GOT3 (cell line): ENCODE measurements around the gene PTPRF.

Experiments
- DNase-seq: peaks from one replicate; lab custom pipeline; 2025; ENCODE audit warnings: mixed read lengths; lab: John Stamatoyannopoulos, UW

Gene PTPRF

DNA sequence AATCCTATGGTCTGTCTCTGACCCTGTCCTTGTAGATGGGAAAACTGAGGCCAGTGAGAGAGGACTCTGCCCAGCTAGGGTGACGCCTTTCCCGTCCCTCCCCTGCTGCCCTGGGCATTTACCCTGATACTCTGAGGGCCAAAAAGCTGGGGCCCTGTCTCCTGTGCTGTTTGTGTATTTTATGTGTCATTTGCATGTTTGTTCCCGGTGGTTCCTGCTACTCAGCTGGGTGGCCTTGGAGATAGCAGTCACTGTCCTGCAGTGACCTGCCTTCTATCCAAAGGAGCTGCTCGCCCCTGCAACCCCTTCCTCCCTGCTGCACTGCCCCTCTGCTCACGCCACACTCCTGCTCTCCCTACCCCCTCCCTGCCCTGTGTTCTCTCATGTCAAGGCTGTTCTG lies 78.1 kb downstream of the PTPRF start:
- no peak for DNase-seq

DNA sequence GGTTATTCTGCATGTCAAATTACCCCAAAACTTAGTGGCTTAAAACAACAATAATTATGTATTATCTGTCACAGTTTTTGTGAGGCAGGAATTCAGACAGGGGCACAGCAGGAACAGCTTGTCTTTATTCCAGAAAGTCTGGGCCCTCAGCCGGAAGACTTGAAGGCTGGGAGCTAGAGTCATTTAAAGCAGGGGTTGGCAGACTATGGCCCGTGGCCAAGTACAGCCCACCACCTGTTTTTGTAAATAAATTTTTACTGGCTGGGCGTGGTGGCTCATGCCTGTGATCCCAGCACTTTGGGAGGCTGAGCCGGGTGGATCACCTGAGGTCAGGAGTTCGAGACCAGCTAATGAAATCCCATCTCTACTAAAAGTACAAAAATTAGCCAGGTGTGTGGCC lies 79.7 kb downstream of the PTPRF start:
- DNase-seq, result no peak

DNA sequence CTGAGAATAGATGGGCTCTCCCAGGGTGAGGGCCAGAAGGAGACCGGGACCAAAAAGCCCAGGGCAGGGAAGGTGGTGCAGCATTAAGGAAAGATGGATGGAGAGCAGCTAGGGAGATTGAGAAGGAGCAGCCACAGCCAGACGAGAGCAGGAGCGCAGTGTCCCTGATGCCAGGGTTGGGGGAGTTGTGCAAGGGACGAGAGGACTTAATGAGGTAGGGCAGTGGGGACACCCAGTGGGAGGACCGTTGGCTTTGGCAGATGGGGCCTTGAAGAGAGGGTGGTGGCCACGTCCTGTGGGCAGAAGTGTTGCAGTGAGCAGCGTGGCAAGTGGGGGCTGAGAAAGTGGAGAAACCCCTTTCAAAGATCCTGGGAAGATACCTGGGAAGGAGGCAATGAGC lies 81.3 kb downstream of the PTPRF start:
- no peak for DNase-seq

GRCh38 chr1:43612406-43612805 lies 81.7 kb downstream of the PTPRF start:
- no peak for DNase-seq

DNA sequence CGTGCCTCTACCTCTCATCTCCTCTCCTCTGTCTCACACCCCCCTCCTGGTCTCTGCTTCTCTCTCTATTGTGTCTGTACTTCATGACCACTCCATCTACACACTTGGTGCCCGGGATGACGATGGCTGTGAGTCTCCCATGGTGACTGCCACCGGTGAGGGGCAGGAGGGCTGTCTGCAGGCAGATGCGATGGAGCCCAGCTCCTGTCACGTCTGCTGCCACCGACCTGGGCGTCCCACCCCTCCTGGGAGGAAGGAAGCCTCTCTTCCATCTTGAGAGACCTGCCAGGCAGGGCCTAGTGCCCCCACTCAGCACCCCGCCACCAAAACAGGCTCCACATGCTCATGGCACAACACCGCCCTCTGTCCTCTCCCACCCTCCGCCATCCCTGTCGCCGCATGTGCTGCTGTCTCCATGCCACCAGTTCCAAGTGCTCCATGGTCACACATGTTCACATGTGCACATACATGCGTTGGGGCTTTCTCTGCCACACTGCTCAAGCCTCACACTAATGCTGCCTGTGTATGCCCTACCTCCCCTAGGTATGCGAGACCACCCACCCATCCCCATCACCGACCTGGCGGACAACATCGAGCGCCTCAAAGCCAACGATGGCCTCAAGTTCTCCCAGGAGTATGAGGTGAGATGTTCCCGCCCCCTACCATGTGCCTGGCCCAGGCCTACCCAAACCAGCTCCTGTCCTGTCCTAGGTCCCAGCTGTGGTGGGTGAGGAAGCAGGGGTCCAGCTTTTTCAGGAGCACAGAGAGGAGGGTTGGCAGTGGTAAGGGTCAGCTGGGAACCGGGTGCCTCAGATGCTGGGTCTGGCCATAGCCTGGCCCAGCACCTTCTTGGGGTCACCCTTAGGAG lies 82.6 kb downstream of the PTPRF start:
- DNase-seq, result no peak

GRCh38 chr1:43614211-43614610 lies 83.5 kb downstream of the PTPRF start:
- no peak for DNase-seq

DNA sequence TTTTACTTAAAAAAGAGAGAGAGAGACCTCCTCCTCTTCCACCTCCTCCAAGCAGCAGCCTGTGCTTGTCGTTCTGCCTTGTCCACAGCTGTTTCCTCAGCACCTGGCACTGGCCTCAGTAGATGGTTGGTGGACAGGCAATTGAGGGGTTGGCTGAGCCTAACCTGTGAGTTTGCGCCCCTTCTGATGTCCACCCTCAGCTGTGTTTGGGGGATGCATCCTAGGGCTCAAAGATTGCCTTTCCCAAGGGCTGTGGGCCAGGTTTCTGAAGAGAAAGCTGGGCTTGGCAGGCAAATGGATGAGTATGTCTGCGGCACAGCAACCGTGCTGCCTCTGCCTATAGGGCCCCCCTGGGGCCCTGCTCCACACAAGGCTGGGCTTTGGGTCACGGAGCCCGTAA lies 84.2 kb downstream of the PTPRF start:
- no peak for DNase-seq

DNA sequence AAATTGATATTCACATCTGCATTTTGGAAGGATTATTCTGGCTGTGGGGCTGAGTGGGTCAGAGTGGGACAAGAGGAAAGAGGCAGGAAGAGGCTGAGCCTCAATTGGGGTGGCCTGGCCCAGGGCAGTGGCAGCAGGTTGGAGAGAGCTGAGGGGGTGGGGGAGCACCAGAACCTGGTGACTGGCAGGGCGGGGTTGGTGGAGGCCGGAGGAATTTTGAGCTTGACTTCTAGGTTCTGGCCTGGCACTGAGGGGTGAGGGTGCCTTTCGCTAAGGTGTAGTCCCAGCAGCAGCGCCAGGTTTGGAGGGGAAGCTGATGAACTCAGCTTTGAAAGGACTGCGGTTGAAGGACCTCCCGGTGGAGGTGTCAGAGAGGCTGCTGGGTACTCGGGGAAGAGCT lies 85.7 kb downstream of the PTPRF start:
- DNase-seq, result no peak

DNA sequence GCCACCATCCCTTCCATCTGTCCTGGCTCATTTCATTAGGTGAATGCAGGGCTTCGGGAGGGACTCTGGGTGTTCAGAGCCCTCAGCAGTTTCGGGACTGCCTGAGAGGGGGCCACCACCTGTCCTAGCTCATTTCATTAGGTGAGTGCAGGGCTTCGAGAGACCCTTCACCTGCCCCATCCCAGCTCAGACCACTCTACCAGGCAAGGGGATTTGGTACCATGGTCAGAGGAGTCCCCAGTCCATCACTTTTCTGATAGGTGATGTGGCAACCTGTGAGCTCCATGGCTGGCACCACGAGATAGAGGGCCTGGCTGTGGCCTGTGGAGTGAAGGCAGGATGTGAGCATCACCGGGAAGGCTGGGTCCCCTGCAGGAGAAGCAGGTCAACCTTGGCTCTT lies 86.3 kb downstream of the PTPRF start:
- no peak for DNase-seq

- no peak for DNase-seq
Observed at GRCh38 chr1:43617668-43618067, 87.0 kb downstream of the PTPRF start.

- DNase-seq, result no peak
Observed at GRCh38 chr1:43618521-43619313, 88.0 kb downstream of the PTPRF start.

DNA sequence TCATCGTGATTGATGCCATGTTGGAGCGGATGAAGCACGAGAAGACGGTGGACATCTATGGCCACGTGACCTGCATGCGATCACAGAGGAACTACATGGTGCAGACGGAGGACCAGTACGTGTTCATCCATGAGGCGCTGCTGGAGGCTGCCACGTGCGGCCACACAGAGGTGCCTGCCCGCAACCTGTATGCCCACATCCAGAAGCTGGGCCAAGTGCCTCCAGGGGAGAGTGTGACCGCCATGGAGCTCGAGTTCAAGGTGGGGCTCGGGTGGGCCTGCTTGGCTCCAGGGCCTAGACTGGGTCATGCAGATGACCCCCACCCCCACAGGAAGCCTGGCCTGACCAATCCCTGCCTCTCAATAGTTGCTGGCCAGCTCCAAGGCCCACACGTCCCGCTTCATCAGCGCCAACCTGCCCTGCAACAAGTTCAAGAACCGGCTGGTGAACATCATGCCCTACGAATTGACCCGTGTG lies 88.7 kb downstream of the PTPRF start:
- no peak for DNase-seq

DNA sequence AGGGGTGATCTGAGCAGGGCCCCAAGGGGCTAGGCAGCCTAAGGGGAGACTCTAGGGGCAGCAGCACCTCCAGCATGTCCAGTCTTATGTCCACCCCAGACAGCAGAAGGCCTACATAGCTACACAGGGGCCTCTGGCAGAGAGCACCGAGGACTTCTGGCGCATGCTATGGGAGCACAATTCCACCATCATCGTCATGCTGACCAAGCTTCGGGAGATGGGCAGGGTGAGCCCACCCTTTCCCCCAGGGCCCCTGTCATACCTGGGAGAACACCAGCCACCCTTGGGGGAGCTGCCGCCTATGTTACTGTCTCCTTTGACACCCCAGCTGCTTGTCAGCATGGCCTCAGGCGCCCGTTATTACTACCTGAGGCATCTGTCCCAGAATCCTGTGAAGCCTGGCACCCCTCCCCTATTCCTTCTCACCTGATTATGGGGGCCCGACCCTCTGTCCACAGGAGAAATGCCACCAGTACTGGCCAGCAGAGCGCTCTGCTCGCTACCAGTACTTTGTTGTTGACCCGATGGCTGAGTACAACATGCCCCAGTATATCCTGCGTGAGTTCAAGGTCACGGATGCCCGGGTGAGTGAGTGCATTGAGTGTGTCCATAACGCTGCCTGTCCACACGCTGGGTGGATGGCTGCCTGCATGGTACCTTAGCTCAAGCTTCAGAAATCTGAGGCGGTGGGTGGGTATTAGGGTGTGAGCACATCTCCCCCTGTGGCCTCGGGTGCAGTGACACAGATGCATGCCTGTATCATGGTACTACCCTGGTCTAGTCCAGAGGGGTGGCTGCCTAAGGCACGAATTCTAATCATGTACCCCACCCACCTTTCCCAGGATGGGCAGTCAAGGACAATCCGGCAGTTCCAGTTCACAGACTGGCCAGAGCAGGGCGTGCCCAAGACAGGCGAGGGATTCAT lies 89.6 kb downstream of the PTPRF start:
- DNase-seq, result no peak

- no peak for DNase-seq
Observed at GRCh38 chr1:43620956-43621355, 90.3 kb downstream of the PTPRF start.

DNA sequence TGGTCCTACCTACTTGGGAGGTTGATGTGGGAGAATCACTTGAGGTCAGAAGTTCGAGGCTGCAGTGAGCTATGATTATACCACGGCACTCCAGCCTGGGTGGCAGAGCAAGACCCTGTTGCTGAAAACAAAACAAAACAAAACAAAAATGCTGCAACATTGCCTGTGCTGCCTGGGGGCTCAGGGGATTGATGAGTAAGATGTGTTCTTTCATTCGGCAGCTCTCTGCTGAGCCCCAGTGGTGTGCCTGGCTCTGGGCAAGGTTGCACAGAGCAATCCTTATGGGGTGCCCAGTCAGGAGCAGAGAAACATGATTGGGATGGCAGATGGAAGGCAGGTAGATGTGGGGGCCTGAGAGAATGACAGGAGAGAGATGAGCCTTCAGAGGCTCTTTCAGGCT lies 90.7 kb downstream of the PTPRF start:
- DNase-seq, result no peak

GRCh38 chr1:43621861-43622260 lies 91.2 kb downstream of the PTPRF start:
- no peak for DNase-seq

DNA sequence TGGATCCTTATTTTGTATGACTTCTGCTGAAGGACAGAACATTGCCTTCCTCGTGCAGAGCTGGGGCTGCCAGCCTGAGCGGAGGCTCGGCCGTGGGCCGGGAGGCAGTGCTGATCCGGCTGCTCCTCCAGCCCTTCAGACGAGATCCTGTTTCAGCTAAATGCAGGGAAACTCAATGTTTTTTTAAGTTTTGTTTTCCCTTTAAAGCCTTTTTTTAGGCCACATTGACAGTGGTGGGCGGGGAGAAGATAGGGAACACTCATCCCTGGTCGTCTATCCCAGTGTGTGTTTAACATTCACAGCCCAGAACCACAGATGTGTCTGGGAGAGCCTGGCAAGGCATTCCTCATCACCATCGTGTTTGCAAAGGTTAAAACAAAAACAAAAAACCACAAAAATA lies 91.8 kb downstream of the PTPRF start:
- DNase-seq, result no peak

GRCh38 chr1:43622901-43623780 lies 92.5 kb downstream of the PTPRF start:
- DNase-seq, result no peak

DNA sequence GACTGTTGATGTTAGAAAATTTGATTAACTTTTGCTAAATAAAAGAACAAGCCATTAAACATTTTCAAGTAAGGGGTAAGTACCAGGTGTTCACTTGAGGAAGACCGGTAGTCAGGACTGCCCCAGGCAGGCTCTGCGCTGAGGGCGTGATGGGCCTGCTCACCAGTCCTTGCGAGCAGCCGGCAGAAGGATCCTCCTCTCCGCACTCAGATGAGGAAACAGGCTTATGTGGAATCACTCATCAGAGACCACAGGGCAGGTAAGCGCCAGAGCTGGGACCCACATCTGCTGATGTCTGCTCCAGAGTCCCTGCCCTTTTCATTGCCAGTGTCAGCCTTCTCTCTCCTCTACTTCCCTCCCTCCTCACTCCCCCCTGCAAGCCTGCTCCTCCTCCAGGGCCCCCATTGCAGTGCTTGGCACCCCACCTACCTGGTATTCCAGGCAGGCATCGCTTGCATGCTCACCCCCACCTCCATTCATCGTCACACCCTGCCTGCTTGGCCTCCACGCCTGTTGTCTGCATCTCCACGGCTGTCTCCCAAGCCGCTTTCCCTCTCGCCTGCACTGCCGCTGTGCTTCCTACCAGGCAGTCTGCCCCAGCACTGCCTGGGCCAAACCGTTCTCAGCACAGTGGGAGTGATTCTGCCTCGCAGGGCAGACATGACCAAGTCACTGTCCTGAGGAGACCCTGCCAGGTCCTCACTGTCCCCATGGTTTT lies 94.5 kb downstream of the PTPRF start:
- DNase-seq, result no peak

DNA sequence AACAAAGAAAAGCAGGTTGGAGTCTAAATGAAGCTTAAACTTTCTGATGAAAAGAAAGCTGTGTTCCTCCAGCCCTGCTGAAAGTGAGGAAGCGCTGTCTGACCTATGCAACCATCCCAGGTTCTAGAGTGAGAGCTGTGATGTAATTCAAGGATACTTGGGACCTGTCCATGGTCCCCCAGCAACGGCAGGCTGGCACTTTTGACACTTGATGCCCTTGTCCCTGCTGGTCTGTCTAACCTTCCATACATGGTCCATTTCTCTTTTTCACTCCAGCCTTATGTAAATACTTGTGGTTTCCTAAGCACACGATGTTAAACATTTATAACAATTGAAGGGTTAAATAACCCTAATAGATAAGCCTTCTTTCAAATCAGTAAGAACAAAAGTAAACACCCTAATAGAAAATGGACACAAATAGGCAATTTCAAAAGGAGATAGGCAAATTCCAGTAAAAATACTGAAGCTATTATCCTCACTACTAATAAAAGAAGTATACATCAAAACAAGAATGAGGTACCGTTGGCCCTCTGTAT lies 101.5 kb downstream of the PTPRF start:
- DNase-seq, result no peak
